DOHH2 (cell line): ENCODE data around the gene ECEL1.

Experiments
- H3F3A ChIP-seq: fragments of 200-600 bp; sonication (generic), shearing (Covaris generic); 2 replicates; pipeline ENCODE4 v1.6.0; 2016; ENCODE audit warnings: antibody characterized with exemption, mild to moderate bottlenecking; ENCODE audit not compliant: control insufficient read depth, insufficient read depth
- H3K27ac ChIP-seq: fragments of 200-600 bp; sonication (generic); 2 replicates; pipeline ENCODE4 v1.5.1; 2014; ENCODE audit warnings: low read depth, mild to moderate bottlenecking, low read length, moderate library complexity
- H3K27me3 ChIP-seq: fragments of 200-600 bp; sonication (generic); 2 replicates; pipeline ENCODE4 v1.6.1; 2014; ENCODE audit warnings: mild to moderate bottlenecking, low read length, mixed read lengths; ENCODE audit not compliant: control insufficient read depth
- H3K36me3 ChIP-seq: fragments of 200-600 bp; sonication (generic); 2 replicates; pipeline ENCODE4 v1.6.1; 2014; ENCODE audit warnings: mild to moderate bottlenecking, low read length, moderate library complexity, mixed read lengths; ENCODE audit not compliant: control insufficient read depth
- H3K4me1 ChIP-seq: fragments of 200-600 bp; sonication (generic); 2 replicates; pipeline ENCODE4 v1.6.1; 2014; ENCODE audit warnings: mild to moderate bottlenecking, low read length, mixed read lengths; ENCODE audit not compliant: control insufficient read depth
- H3K4me2 ChIP-seq: fragments of 200-600 bp; sonication (generic); 2 replicates; pipeline ENCODE4 v1.6.0; 2014; ENCODE audit warnings: mild to moderate bottlenecking, low read length, moderate library complexity
- H3K4me3 ChIP-seq: fragments of 200-600 bp; sonication (generic); 2 replicates; pipeline ENCODE4 v1.5.1; 2014; ENCODE audit warnings: mild to moderate bottlenecking, low read length, mixed read lengths
- H3K79me2 ChIP-seq: fragments of 200-600 bp; sonication (generic); 2 replicates; pipeline ENCODE4 v1.6.1; 2014; ENCODE audit warnings: mild to moderate bottlenecking, low read length, mixed read lengths; ENCODE audit not compliant: control insufficient read depth
- H3K9me2 ChIP-seq: fragments of 200-600 bp; sonication (generic); replicated peaks from 2 replicates; pipeline ENCODE4 v1.6.1; 2014; ENCODE audit warnings: mild to moderate bottlenecking, low read length, mixed read lengths; ENCODE audit not compliant: control insufficient read depth
- H3K9me3 ChIP-seq: fragments of 200-600 bp; sonication (generic); 2 replicates; pipeline ENCODE4 v1.6.1; 2014; ENCODE audit warnings: antibody characterized with exemption, low read length, mixed read lengths; ENCODE audit not compliant: control insufficient read depth, insufficient read depth
- H4K20me1 ChIP-seq: fragments of 200-600 bp; sonication (generic); 2 replicates; pipeline ENCODE4 v1.6.0; 2014; ENCODE audit warnings: low read depth, mild to moderate bottlenecking, antibody characterized with exemption, low read length, moderate library complexity; ENCODE audit not compliant: control insufficient read depth, insufficient read depth
- EZH2phosphoT487 ChIP-seq: fragments of 200-600 bp; sonication (generic); IDR thresholded peaks from 2 replicates; pipeline ENCODE4 v1.6.1; 2017; ENCODE audit warnings: borderline replicate concordance, mild to moderate bottlenecking, antibody characterized with exemption, low read length, moderate library complexity, mixed read lengths
- TF ChIP-seq, protein P1 (sequence below): fragments of 200-600 bp; sonication (generic); IDR thresholded peaks from one replicate; pipeline ENCODE4 v1.5.1; 2014; ENCODE audit warnings: antibody characterized with exemption, mild to moderate bottlenecking, low read depth, low read length; ENCODE audit not compliant: poor library complexity, severe bottlenecking

Gene ECEL1

DNA sequence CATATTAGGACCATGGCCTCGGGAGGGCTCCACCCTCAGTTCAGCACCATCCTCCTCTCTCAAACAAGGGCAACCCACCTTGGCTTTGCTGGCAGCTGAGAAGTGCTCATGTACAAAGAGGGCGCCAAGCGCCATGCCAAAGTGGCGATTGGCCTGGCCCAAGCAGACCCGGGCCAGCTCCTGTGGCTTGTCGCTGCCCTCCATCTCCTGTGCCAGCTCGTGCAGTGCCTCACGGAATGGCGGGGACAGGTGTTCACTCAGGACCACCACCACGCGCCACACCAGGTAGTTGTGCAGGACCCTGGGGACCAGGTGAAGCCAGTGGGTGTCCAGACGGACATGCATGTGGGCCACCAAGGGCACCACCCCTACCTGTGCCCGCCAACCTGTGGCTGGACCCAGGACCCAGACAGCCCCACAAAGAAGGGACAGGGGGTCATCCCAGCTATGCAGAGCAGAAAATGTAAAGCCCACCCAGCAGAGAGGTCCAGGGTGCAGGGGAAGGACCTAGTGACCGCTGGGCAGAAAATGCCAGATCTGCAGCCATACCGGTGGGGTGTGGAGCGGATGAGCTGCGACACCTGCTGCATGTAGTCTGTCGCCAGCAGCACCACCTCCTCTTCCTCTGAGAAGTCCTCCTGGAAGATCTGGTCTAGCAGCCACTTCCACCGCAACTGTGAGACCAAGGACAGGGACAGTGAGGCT lies 3.6 kb downstream of the ECEL1 start:
- H4K20me1 ChIP-seq: no peaks in the 10 kb centered on the region
- H3K27ac ChIP-seq: no peak overlapping the region
- no peak overlapping the region for H3K4me2 ChIP-seq
- H3K9me2 ChIP-seq: no peaks in the 10 kb centered on the region
- H3F3A ChIP-seq: no peaks in the 10 kb centered on the region
- TF ChIP-seq EZH2phosphoT487: no peak
- TF ChIP-seq, protein P1, sequence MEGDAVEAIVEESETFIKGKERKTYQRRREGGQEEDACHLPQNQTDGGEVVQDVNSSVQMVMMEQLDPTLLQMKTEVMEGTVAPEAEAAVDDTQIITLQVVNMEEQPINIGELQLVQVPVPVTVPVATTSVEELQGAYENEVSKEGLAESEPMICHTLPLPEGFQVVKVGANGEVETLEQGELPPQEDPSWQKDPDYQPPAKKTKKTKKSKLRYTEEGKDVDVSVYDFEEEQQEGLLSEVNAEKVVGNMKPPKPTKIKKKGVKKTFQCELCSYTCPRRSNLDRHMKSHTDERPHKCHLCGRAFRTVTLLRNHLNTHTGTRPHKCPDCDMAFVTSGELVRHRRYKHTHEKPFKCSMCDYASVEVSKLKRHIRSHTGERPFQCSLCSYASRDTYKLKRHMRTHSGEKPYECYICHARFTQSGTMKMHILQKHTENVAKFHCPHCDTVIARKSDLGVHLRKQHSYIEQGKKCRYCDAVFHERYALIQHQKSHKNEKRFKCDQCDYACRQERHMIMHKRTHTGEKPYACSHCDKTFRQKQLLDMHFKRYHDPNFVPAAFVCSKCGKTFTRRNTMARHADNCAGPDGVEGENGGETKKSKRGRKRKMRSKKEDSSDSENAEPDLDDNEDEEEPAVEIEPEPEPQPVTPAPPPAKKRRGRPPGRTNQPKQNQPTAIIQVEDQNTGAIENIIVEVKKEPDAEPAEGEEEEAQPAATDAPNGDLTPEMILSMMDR: no peak
- no peak overlapping the region for H3K4me3 ChIP-seq
- no peaks in the 10 kb centered on the region for H3K36me3 ChIP-seq
- no peaks in the 10 kb centered on the region for H3K9me3 ChIP-seq
- no peaks in the 10 kb centered on the region for H3K4me1 ChIP-seq
- H3K79me2 ChIP-seq: no peaks in the 10 kb centered on the region
- no peaks in the 10 kb centered on the region for H3K27me3 ChIP-seq

GRCh38 chr2:232483311-232483922 lies 4.2 kb downstream of the ECEL1 start:
- Histone ChIP-seq H3K27me3 (no peaks in the 10 kb centered on the region), H4K20me1 (no peaks in the 10 kb centered on the region), H3K79me2 (no peaks in the 10 kb centered on the region), H3F3A (no peaks in the 10 kb centered on the region), H3K9me3 (no peaks in the 10 kb centered on the region), H3K4me2 (no peak overlapping the region), H3K27ac (no peak overlapping the region), H3K4me1 (no peaks in the 10 kb centered on the region), H3K9me2 (no peaks in the 10 kb centered on the region), H3K4me3 (no peak overlapping the region), H3K36me3 (no peaks in the 10 kb centered on the region)
- TF ChIP-seq, protein P1: no peak
- TF ChIP-seq EZH2phosphoT487: no peak

GRCh38 chr2:232482301-232483238 lies 5.1 kb downstream of the ECEL1 start:
- Histone ChIP-seq H3K79me2 (no peaks in the 10 kb centered on the region), H3K9me2 (no peaks in the 10 kb centered on the region), H3K4me3 (no peak overlapping the region), H3K36me3 (no peaks in the 10 kb centered on the region), H3K4me1 (no peaks in the 10 kb centered on the region), H4K20me1 (no peaks in the 10 kb centered on the region), H3K27ac (no peak overlapping the region), H3K9me3 (no peaks in the 10 kb centered on the region), H3K4me2 (no peak overlapping the region), H3K27me3 (no peaks in the 10 kb centered on the region), H3F3A (no peaks in the 10 kb centered on the region)
- TF ChIP-seq EZH2phosphoT487: no peak
- TF ChIP-seq, protein P1: no peak
